PC-9 (cell line): ENCODE data around the gene ANXA6. TPM values are rescaled to one million over a fixed set of nuclear protein-coding genes. Genes with fewer than 3 reads are reported as not detected.
"Not testable (repeated sequence)": the region's sequence is repeated elsewhere in the genome, so short reads cannot be mapped to it uniquely, and the experiment has no call there.

Experiments used
- BruUV-seq: library from RNA; stranded (reverse); fragments of 400-500 nt; replicated peaks from 2 replicates; lab custom pipeline; 2021; lab: Mats Ljungman, UMichigan
- CTCF ChIA-PET: fragments of 300-600 bp; sonication (Branson Sonifier 250); formaldehyde crosslinking; loops from one replicate; lab custom pipeline; 2022; ENCODE audit warnings: antibody characterized with exemption; lab: Charles Lee
- POLR2A ChIA-PET: fragments of 300-600 bp; sonication (Branson Sonifier 250); formaldehyde crosslinking; loops from one replicate; lab custom pipeline; 2022; ENCODE audit warnings: antibody characterized with exemption; ENCODE audit not compliant: unreplicated experiment; lab: Charles Lee
- DNase-seq, 2 experiments: peaks; one replicate each; pipeline versions ENCODE4 v3.0.0 to v3.0.0-alpha.2; 2015 to 2022; ENCODE audit warnings: mixed read lengths in 1 of 2
- H2AFZ ChIP-seq: fragments of 200-600 bp; sonication (generic); 2 replicates; pipeline ENCODE4 v1.8.1; 2017; ENCODE audit warnings: antibody characterized with exemption
- H3F3A ChIP-seq: fragments of 200-600 bp; sonication (generic); 2 replicates; pipeline ENCODE4 v1.8.1; 2017; ENCODE audit warnings: antibody characterized with exemption, mild to moderate bottlenecking, low read depth; ENCODE audit not compliant: insufficient read depth
- H3K27ac ChIP-seq: fragments of 200-600 bp; sonication (generic); 2 replicates; pipeline ENCODE4 v1.6.1; 2016; ENCODE audit warnings: mixed run types
- H3K27me3 ChIP-seq: fragments of 200-600 bp; sonication (generic); 2 replicates; pipeline ENCODE4 v1.6.1; 2016; ENCODE audit warnings: low read depth, mixed run types; ENCODE audit not compliant: insufficient read depth
- H3K36me3 ChIP-seq: fragments of 200-600 bp; sonication (generic); 2 replicates; pipeline ENCODE4 v1.6.1; 2016; ENCODE audit warnings: low read depth, mixed run types
- H3K4me1 ChIP-seq: fragments of 200-600 bp; sonication (generic); replicated peaks from 2 replicates; pipeline ENCODE4 v1.6.1; 2016; ENCODE audit warnings: mixed run types; ENCODE audit not compliant: insufficient read depth
- H3K4me2 ChIP-seq: fragments of 200-600 bp; sonication (generic); 2 replicates; pipeline ENCODE4 v1.6.1; 2017; ENCODE audit warnings: mixed run types
- H3K4me3 ChIP-seq: fragments of 200-600 bp; sonication (generic); 2 replicates; pipeline ENCODE4 v1.6.1; 2016; ENCODE audit warnings: mixed run types
- H3K79me2 ChIP-seq: fragments of 200-600 bp; sonication (generic); 2 replicates; pipeline ENCODE4 v1.6.1; 2017; ENCODE audit warnings: low read depth, mixed run types
- H3K9me2 ChIP-seq: fragments of 200-600 bp; sonication (generic); 2 replicates; pipeline ENCODE4 v1.8.1; 2017; ENCODE audit warnings: mild to moderate bottlenecking; ENCODE audit not compliant: insufficient read depth
- H3K9me3 ChIP-seq: fragments of 200-600 bp; sonication (generic); 2 replicates; pipeline ENCODE4 v1.8.1; 2016; ENCODE audit warnings: low read depth; ENCODE audit not compliant: insufficient read depth
- H4K20me1 ChIP-seq: fragments of 200-600 bp; sonication (generic); 2 replicates; pipeline ENCODE4 v1.8.1; 2017; ENCODE audit not compliant: insufficient read depth
- CTCF ChIP-seq: fragments of 200-600 bp; sonication (generic); conservative IDR thresholded peaks from 2 replicates; pipeline ENCODE4 v1.6.1; 2017; ENCODE audit warnings: mixed run types, antibody characterized with exemption, mild to moderate bottlenecking, moderate library complexity
- EZH2 ChIP-seq: fragments of 200-600 bp; sonication (generic); IDR thresholded peaks from 2 replicates; pipeline ENCODE4 v1.8.0; 2017; ENCODE audit warnings: antibody characterized with exemption, low read depth
- intact Hi-C: fragments of 100-400 bp; cut with micrococcal nuclease; formaldehyde crosslinking; loops from one replicate; pipeline ENCODE4 v1.10.0; 2022; ENCODE audit not compliant: unreplicated experiment
- total RNA-seq: library from RNA; stranded (reverse); gene quantifications from 2 replicates; pipeline ENCODE4 v1.2.3, GENCODE V29; 2021

Gene ANXA6
- total RNA-seq, 1 experiment from 2014 or later = 22.4 TPM

- Histone ChIP-seq H3K4me1 (no peaks in the 10 kb centered on the region), H3K79me2 (no peaks in the 10 kb centered on the region), H2AFZ (no peak overlapping the region), H4K20me1 (no peaks in the 10 kb centered on the region), H3K4me2 (no peak overlapping the region), H3K4me3 (no peak overlapping the region), H3K9me2 (no peaks in the 10 kb centered on the region), H3K9me3 (no peaks in the 10 kb centered on the region), H3K27me3 (peaks cover 6% of the 10 kb centered on the region; the same call in 1 of the 2 replicates), H3K36me3 (no peaks in the 10 kb centered on the region), H3K27ac (no peak overlapping the region), H3F3A (no peaks in the 10 kb centered on the region)
- CTCF ChIA-PET = no interaction called here
- BruUV-seq = no TSS peak
- intact Hi-C loops = no loop called here
- TF ChIP-seq CTCF = no peak
- no peak for TF ChIP-seq EZH2
- POLR2A ChIA-PET = no interaction called here
- no peak for DNase-seq
Measured at GRCh38 chr5:151178777-151179488, 21.4 kb upstream of the ANXA6 start.

- H3F3A ChIP-seq = no peaks in the 10 kb centered on the region
- no peaks in the 10 kb centered on the region for H3K9me3 ChIP-seq
- H3K27me3 ChIP-seq = peaks cover 6% of the 10 kb centered on the region; the same call in 1 of the 2 replicates
- H3K36me3 ChIP-seq = no peaks in the 10 kb centered on the region
- DNase-seq = no peak
- intact Hi-C loops = no loop called here
- H3K79me2 ChIP-seq = no peaks in the 10 kb centered on the region
- H3K4me3 ChIP-seq = no peak overlapping the region
- H2AFZ ChIP-seq = no peak overlapping the region
- BruUV-seq = no TSS peak
- no peak overlapping the region for H3K27ac ChIP-seq
- H4K20me1 ChIP-seq = no peaks in the 10 kb centered on the region
- H3K4me1 ChIP-seq = no peaks in the 10 kb centered on the region
- no peaks in the 10 kb centered on the region for H3K9me2 ChIP-seq
- TF ChIP-seq EZH2 (no peak), CTCF (no peak)
- ChIA-PET POLR2A (no interaction called here), CTCF (no interaction called here)
- H3K4me2 ChIP-seq = no peak overlapping the region
Measured at GRCh38 chr5:151178372-151178771, 20.8 kb upstream of the ANXA6 start.

- intact Hi-C loops, H4K20me1 ChIP-seq, H3K79me2 ChIP-seq, H3K27ac ChIP-seq, H3K4me1 ChIP-seq, CTCF ChIA-PET, H3K27me3 ChIP-seq, H3K9me2 ChIP-seq, BruUV-seq, H3K36me3 ChIP-seq, H2AFZ ChIP-seq, H3K4me3 ChIP-seq, H3K9me3 ChIP-seq, POLR2A ChIA-PET, H3F3A ChIP-seq, DNase-seq, H3K4me2 ChIP-seq: not testable (repeated sequence)
Measured at GRCh38 chr5:151176268-151176667, 18.7 kb upstream of the ANXA6 start.
